Activated CD4-positive, CD25-positive, alpha-beta regulatory T cell (primary cell): ENCODE data around the gene PCYT2.

Experiments
- DNase-seq, 4 experiments: peaks; one replicate each; lab custom pipeline; 2025; lab: John Stamatoyannopoulos, UW

The PCYT2 gene

DNA sequence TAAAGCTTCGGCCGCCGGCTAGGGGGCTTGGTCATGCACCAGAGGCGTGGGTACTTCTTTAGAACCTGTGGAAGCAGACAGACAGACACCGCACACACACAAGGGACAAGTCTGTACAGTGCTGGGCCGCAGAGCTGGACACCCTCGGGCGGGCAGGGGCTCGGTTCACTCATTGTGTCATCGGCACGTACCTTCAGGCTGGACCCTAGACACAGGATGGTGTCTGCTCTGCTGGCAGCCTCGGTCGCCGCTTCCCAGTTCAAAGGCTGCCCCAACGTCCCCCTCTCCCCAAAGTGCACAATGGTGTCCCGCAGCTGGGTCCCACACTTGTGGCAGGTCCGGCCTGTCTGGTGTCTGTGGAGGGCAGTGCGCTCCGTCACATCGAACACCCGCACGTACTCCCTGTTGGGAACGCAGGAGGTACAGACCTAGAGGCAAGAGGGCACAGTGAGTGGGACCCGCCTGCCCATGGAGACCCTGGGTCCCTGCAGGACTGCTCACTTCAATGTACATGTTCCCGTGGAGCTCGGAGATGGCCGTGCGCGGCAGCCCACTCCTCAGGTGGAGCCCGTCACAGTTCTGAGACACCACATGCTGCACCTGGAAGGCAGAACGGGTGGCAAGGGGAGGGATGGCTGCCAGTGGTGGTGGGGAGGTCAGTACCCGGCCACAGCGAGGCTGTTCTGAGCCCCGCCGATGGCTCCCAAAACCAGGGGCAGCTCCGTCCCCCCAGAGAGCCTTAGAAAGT lies 3.1 kb upstream of the PCYT2 start:
- no peak for DNase-seq

- DNase-seq, result no peak
Measured at GRCh38 chr17:81913394-81914102, 2.3 kb upstream of the PCYT2 start.

DNA sequence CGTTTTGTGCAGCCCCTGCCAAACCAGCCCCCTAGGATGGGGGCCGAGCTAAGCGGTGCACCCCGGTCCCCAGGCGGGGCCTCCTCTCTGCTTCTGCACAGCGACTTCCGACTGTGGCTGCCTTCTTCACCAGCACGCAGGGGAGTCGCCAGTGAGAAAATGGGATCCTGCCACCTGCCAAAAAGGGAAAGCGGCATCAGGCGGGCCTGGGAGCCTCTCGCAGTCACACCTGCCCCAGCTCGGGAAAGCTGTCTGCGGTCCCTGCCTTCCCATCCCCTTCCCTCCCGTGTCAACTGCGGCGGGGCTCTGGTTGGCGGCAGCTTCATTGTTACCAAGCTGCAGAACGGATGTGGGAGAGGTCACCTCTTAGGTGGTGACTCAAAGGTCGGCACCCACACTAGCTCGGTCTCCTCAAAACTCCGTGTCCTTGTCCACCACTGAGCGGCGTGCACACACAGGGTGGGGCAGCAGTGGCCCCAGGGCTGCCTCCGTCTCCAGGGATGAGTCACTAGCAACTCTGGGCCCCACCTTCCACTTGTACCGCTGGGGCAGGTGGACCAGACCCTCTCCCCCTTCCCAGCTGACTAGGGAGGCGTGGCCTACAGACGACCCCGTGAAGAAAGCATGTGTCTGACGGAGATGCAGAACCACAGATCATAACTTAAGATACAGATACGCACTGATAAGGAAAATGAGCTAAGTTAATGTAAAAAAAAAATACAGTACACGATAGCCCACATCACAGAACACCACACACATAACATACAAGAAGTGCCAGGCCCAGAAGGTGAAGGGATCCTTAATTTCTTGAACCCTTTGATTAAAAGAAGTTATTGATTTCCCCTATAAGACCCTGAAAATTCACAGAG lies 1.5 kb upstream of the PCYT2 start:
- no peak for DNase-seq

DNA sequence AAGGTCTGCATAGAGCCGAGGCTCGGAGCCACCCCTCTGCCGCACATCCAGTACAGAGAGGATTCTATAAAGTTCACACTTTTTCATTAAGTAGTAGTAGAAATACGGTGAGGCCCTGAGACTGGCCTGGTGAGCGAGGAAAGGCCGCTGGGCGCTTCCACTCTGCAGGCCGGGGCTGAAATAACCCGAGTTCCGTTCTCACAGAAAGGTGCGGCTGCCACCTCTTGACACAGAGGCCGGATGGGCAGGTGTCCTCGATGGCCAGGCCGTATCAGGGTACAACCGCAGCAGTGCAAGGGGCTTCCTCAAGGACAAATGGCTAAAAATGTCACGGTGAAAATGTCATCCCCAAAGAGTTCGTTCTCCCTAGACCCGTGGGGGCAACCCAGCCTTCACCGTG lies 770 bp upstream of the PCYT2 start:
- DNase-seq, result no peak

DNA sequence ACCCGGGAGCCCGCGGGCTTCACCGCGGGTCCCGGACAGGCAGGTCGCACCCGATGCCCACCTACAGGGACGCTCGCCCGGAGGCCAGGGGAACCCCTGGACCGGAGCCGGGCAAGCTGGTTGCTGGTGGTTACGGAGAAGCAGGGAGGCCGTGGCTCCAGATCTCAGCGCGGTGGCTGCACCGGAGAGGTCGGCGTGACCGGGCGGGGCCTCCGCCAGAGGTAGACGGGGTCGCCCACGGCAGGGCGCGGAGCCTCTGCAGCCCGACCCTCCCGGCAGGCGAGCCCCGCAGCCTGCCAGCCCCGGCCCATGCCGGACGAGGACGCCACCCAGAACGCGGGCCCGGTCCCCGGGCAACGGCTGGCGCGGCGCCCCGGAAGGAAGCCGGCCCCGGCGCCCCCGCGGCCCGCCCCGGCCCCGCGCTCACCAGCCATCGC lies 341 bp downstream of the PCYT2 start:
- no peak for DNase-seq

GRCh38 chr17:81909966-81910839 lies 996 bp downstream of the PCYT2 start:
- DNase-seq, result no peak

GRCh38 chr17:81909231-81909630 lies 2.0 kb downstream of the PCYT2 start:
- no peak for DNase-seq

DNA sequence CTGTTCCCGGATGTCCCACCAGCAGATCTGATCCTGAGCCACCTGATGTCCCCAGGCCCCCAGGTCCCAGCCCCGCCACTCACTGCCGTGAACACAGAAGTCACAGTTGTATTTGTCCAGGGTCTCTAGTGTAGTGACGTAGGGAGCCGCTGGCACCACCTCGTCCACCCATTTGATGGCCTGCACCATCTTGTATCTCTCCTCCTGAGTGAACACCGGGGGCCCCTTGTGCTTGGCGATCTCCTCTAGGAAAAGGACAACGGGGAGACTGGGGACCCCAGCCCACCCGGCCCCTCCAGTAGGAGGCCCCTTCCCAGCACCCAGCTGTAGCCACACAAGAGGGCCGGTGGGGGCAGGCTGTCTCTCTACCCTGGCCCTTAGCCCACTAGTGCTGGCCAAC lies 2.4 kb downstream of the PCYT2 start:
- DNase-seq, result no peak

DNA sequence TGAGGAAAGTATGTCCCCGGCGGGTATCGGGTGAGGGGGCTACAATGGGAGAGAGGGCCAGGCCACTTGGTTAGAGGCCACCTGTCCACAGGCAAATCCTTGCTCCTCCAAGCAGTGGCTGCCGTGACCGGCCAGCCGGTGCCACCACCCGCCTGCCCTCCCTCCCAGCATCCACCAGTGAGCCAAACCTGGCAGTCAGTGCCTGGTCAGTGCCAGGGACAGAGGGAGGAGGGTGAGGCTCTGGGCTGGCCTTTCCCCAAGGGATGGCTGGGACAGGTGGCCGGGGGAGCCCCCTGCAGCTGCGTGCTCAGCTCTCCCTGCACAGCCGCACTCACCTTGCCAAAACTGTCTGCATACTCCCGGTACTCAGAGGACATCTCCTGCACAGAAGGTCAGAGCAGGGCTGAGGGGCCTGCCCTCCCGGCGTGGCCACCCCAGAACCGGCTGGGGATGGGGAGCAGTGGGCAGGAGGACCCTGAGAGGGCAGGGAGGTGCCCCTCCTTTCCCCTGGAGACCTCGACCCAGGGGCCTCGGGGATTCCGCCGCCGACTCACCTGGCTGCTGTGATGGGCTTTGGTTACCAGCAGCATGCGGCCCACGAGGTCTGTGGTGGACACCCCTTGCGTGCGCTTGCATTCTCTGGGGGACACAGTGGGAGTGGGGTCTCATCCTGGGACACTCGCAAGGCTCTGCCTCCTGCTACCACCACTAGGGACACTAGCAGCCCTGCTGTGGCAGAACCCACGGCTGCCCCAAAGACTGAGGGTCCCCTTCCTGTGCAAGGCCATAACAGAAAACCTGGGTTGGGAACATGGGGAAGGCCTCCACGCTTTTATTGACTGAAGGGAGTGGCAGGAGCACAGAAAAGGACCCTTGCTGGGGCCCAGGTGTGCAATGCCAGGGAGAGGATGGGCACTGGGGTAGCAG lies 3.7 kb downstream of the PCYT2 start:
- DNase-seq, result no peak

- DNase-seq, result no peak
Measured at GRCh38 chr17:81906476-81907218, 4.6 kb downstream of the PCYT2 start.

DNA sequence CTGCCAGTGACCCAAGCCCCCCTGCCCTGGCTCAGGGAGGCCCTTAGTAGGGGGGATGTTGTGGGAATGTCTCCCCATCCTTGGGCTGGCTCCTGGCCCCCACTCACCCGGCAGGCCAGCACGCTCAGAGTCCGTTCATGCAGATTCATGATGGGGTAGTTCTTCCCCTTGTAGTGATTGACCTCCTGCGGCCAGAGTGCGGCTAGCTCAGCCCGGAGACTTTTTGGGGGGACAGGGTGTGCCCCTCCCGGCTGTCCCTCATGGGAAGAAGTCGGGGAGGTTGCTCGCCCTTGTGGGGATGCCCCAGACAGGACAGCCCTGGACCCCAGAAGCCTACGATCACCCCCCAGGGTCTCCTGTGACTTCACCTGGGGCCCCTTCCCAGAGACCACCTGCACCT lies 5.2 kb downstream of the PCYT2 start:
- DNase-seq, result no peak

- DNase-seq, result no peak
Measured at GRCh38 chr17:81905424-81905875, 5.7 kb downstream of the PCYT2 start.

GRCh38 chr17:81904600-81905423 lies 6.4 kb downstream of the PCYT2 start:
- DNase-seq, result no peak

DNA sequence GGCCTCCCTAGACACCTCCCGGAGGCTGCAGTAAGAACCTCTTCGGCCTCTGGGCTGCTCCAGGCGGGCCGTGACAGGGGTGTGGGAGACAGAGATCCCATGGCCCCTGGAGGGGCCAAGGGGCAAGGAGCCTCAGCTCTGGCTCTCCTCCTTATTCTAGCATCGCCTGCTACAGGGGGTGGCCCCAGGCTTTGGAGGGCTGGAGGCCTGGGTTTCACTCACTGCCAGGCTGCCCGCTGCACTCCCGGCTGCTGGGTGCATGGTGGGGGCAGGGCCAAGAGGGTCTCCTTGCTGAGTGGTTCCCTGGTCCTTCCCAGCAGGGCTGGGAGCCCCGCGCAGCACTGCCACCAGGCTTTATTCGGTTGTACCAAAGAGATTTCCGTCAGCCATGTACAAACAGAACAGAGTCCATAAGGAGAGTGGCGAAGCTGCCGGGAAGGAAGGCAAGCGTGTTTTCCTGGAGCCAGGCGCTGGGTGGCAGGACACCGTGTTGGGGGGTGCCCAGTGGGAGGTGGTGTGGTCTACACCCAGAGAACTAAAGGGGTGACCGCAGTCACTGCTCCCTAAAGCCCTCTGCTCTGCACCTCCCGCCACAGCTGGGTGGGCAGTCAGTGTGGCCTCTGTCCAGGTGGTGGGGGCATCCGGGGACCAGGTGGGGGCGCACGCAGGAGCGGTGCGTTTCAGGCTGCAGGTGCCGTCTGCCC lies 7.2 kb downstream of the PCYT2 start:
- DNase-seq, result no peak

DNA sequence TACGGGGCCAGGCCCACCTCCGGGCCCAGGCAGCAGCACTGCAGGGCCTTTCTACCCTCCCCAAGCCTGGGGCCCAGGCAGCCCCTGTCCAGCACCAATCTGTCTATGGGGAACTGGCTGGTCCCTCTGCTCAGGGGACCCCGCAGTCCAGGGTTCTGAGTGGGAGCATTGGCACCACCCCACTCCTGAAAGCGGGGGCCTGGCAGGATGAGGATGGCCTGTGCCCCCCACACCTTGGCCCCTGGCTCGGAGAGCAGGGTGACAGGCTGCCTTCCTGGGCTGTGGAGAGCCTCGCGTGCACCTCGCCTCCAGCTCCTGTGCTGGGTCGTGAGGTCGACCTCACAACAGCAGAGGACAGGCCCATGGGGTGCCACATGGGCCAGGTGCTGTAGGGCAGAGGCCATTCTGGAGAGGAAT lies 7.8 kb downstream of the PCYT2 start:
- no peak for DNase-seq

DNA sequence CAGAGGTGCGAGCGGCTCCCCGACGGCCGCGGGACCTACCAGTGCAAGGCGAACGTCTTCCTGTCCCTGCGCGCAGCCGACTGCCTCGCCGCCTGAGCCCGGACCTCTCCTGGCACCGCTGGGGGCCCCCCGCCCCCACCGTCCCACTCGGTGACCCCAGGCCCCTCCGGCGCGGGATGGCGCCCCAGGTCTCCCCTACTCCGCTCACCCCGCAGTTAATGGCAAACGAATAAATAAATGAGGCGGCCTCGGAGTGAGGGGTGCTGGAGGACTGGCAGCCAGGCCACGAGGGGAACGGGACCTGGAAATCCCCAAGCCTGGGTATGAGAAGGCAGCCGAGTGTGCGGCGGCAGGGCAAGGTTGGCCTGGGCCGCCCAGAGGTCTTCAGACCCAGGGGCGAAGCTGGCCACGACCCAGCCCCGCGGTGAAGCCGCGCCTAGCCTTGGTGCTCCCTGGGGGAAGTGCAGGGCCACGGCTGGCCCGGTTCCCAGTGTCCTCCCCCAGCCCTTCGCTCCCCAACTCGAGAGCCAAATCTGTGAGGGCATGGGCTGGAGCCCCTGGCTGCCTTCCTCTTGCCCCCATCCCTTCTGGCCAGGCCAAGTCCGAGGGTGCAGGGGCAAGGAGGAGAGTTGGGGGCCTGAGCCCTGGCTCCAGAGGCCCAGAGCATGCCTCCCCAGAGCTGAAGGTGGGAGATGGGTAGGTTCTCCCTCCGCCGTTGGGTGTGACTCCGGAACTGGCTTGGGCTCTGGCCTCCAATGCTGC lies 8.4 kb downstream of the PCYT2 start:
- DNase-seq, result no peak

GRCh38 chr17:81902023-81902652 lies 9.1 kb downstream of the PCYT2 start, which contains the start of gene NPB:
NPB (plus strand) TSS chr17:81902238; CDS start chr17:81902278, 40 bp downstream.
- DNase-seq, result no peak
